Adrenal gland (tissue), 5 donors: ENCODE results near the gene DLGAP4.

Experiments used
- POLR2A ChIP-seq, 2 donors: fragments of 450-650 bp; IDR thresholded peaks; one replicate each; pipeline ENCODE4 v1.6.1; 2017; ENCODE audit warnings: antibody characterized with exemption in 2 of 2, mild to moderate bottlenecking in 2 of 2, moderate library complexity in 1 of 2
- TF ChIP-seq, protein P1 (sequence below), 6 experiments: fragments of 450-650 bp in 4 of 6; fragments of 200-600 bp in 2 of 6; sonication (generic) in 1 of 6; IDR thresholded peaks; 1 replicate in 5 of 6; 2 replicates in 1 of 6; pipeline versions ENCODE4 v1.5.1 to v1.8.0; 2016 to 2021; ENCODE audit warnings: antibody characterized with exemption in 6 of 6, mild to moderate bottlenecking in 2 of 6, moderate library complexity in 1 of 6
- donor health status: DM: no; HTN: no; CAD: no.

- TF ChIP-seq, protein P1, sequence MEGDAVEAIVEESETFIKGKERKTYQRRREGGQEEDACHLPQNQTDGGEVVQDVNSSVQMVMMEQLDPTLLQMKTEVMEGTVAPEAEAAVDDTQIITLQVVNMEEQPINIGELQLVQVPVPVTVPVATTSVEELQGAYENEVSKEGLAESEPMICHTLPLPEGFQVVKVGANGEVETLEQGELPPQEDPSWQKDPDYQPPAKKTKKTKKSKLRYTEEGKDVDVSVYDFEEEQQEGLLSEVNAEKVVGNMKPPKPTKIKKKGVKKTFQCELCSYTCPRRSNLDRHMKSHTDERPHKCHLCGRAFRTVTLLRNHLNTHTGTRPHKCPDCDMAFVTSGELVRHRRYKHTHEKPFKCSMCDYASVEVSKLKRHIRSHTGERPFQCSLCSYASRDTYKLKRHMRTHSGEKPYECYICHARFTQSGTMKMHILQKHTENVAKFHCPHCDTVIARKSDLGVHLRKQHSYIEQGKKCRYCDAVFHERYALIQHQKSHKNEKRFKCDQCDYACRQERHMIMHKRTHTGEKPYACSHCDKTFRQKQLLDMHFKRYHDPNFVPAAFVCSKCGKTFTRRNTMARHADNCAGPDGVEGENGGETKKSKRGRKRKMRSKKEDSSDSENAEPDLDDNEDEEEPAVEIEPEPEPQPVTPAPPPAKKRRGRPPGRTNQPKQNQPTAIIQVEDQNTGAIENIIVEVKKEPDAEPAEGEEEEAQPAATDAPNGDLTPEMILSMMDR (IDR thresholded peaks at IDR 0.05): no peak
- TF ChIP-seq POLR2A (IDR thresholded peaks at IDR 0.05): no peak
Measured at GRCh38 chr20:36474563-36474962, 168.4 kb downstream of the DLGAP4 start.
